ENCODE results near the gene SLC12A3. TPM values are rescaled to one million over a fixed set of nuclear protein-coding genes. Genes with fewer than 3 reads are reported as not detected.

SLC12A3 gene
- polyA plus RNA-seq, 2 of the 4 experiments (the other 2 are of a cell fraction), result 0.08 to 0.09 TPM

- TF ChIP-seq GATA3 (IDR thresholded peaks at IDR 0.05; ENCODE audit: borderline replicate concordance), result no peak
- TF ChIP-seq SMC3 (IDR thresholded peaks at IDR 0.05), result no peak
- TF ChIP-seq SREBF2 (IDR thresholded peaks at IDR 0.05), result no peak
- Histone ChIP-seq H3K4me2 (no peak overlapping the region), H3K4me3 (no peak overlapping the region), H3K9me3 (no peaks in the 10 kb centered on the region), H3K4me1 (peaks cover 7% of the 10 kb centered on the region), H3K27ac (no peak overlapping the region)
- CTCF ChIA-PET, result interaction anchor here (1.1 to 1.7 kb wide), 4 partner anchors 10 to 134 kb away, joined by 3 to 4 read pairs (median 4); no protein-coding TSS in a partner anchor
- no peak for DNase-seq (ENCODE audit: low read depth in 1 of 2, low spot score in 1 of 2)
- WGBS (ENCODE audit: missing lambda C conversion rate), result 44% methylated on average over 2 of the region's 2 CpGs
- no peak for ATAC-seq
- FAIRE-seq, result no peak
- POLR2A ChIA-PET, result no interaction called here
These were observed 62.5 kb downstream of the SLC12A3 start for GRCh38 chr16:56927471-56927870.

GRCh38 chr16:56929639-56930038 lies 64.6 kb downstream of the SLC12A3 start:
- DNase-seq (ENCODE audit: low read depth in 1 of 2, low spot score in 1 of 2) (no peak), FAIRE-seq (no peak), ATAC-seq (no peak)
- WGBS (ENCODE audit: missing lambda C conversion rate), result 97% methylated on average over 4 of the region's 4 CpGs
- no peak overlapping the region for H3K4me2 ChIP-seq
- no peak overlapping the region for H3K4me3 ChIP-seq
- CTCF ChIA-PET, result interaction anchor here (0.7 to 0.9 kb wide), 2 partner anchors 13 to 136 kb away, joined by 3 read pairs; no protein-coding TSS in a partner anchor
- H3K27ac ChIP-seq, result no peak overlapping the region
- H3K4me1 ChIP-seq, result peaks cover 18% of the 10 kb centered on the region
- no peaks in the 10 kb centered on the region for H3K9me3 ChIP-seq
- no peak for TF ChIP-seq ESRRA (IDR thresholded peaks at IDR 0.05; ENCODE audit: borderline replicate concordance, low read length)
- no peak for TF ChIP-seq RCOR1 (IDR thresholded peaks at IDR 0.05; ENCODE audit: low read depth, low read length)
- TF ChIP-seq ZFP36 (IDR thresholded peaks at IDR 0.05; ENCODE audit: borderline replicate concordance, partially characterized antibody), result no peak
- no peak for TF ChIP-seq ZC3H11A (IDR thresholded peaks at IDR 0.05)
- no peak for TF ChIP-seq POLR2A (IDR thresholded peaks at IDR 0.05; ENCODE audit: low read length)
- TF ChIP-seq FOSB (CRISPR knock-in tag; IDR thresholded peaks at IDR 0.05), result no peak
- TF ChIP-seq NPAS2 (CRISPR knock-in tag; IDR thresholded peaks at IDR 0.05; ENCODE audit: borderline replicate concordance), result no peak
- TF ChIP-seq CEBPB (IDR thresholded peaks at IDR 0.05), result no peak
- no peak for TF ChIP-seq RFX5 (IDR thresholded peaks at IDR 0.05)
- TF ChIP-seq JUN (IDR thresholded peaks at IDR 0.05), result no peak
- no peak for TF ChIP-seq CBX8 (IDR thresholded peaks at IDR 0.05)
- POLR2A ChIA-PET, result interaction anchor here (0.7 kb wide), 1 partner anchor 329 kb away, joined by 3 read pairs; no protein-coding TSS in a partner anchor

GRCh38 chr16:56930486-56931270 lies 65.7 kb downstream of the SLC12A3 start:
- WGBS (ENCODE audit: missing lambda C conversion rate), result 93% methylated on average over 15 of the region's 15 CpGs
- ATAC-seq (no peak), FAIRE-seq (no peak), DNase-seq (ENCODE audit: low read depth in 1 of 2, low spot score in 1 of 2) (no peak)
- no peak overlapping the region for H3K4me3 ChIP-seq
- H3K4me1 ChIP-seq, result peaks cover 28% of the 10 kb centered on the region
- ChIA-PET CTCF (interaction anchor here (0.7 to 1.9 kb wide), 6 partner anchors 15 to 291 kb away, joined by 3 to 5 read pairs (median 3); no protein-coding TSS in a partner anchor), POLR2A (interaction anchor here (1.0 to 1.7 kb wide), 6 partner anchors 9 to 255 kb away, joined by 3 to 26 read pairs (median 4); partner anchors contain the start of genes PSME3IP1 and RSPRY1)
- no peaks in the 10 kb centered on the region for H3K9me3 ChIP-seq
- H3K27ac ChIP-seq, result peak overlapping the region; percentile 94 to 95
- no peak for TF ChIP-seq BCL3 (IDR thresholded peaks at IDR 0.05)
- no peak for TF ChIP-seq REST (IDR thresholded peaks at IDR 0.05)
- TF ChIP-seq PHF8 (IDR thresholded peaks at IDR 0.05; ENCODE audit: borderline replicate concordance, low read depth), result no peak
- peak overlapping the region; percentile 83; the same call in 2 of the 3 replicates for H3K4me2 ChIP-seq

Measured in A549 (cell line).